Activated CD4-positive, alpha-beta T cell treated with anti-CD3 and anti-CD28 coated beads, Interleukin-2, Interleukin-4, amounts not matched to agents 100 ng/mL and 50 ng/mL, durations not matched to agents 16 hours and 8 hours (primary cell): ENCODE measurements around the gene MSMB.
A peak's percentile ranks its signal among the peaks of the same experiment; 100 is the strongest.
"Not testable (repeated sequence)": the region's sequence is repeated elsewhere in the genome, so short reads cannot be mapped to it uniquely, and the experiment has no call there.

Experiments
- DNase-seq: peaks from one replicate; pipeline ENCODE4 v3.0.0-alpha.2; 2020; ENCODE audit warnings: low spot score

The MSMB gene

DNA sequence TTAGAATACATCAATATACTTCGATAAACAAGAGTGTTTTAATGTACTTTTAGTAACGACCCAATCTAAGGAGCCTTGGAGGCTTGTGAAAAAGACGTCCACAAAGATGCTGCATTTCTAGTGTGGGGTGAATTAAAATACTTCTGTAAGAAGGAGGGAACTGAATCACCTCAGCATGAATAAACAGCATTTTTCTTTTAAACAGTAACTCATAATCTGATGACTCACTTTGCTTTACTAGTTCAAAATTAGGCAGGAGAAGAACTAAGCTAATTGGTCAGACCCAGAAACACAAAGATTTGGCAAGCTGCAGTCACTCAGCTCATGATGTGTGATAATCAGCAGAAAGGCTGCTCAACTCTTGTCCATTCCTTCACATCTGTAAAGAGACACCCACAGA lies 39.9 kb downstream of the MSMB start:
- no peak for DNase-seq

DNA sequence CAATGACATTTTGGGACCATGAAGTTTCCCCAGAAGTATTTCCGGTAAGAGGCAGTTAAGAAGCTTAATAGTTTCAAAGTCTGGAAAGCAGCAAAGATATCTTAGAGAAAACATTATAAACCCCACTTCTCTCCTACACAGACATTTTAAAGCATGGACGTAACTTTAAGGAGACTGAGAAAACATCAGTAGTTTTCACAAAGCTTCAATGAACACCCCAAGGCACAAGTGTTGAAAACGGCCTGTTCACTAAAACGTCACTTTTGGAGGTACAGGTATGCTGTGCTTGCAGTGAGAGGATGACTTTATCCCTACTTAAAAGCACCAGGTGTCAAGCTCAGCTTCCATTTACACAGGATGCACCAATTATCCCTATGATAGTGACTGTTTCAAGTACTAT lies 40.7 kb downstream of the MSMB start:
- no peak for DNase-seq

DNA sequence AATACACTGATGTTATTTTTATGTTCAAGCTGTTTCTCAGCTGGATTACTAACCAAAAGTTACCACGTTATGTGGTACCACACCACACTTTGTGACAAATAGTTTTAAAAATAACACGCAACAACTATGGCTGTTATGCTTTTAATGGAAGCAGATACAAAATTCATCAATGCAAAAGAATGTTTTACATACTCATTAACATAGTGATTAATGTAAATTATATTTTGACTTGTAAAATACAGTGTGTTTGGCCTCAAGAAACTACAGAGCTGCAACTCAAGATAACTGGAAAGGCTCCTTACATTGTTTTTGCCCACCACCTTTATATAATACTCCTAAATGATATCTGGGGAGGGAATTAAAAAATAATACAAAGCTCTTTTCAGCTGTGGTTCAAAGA lies 41.1 kb downstream of the MSMB start:
- no peak for DNase-seq

DNA sequence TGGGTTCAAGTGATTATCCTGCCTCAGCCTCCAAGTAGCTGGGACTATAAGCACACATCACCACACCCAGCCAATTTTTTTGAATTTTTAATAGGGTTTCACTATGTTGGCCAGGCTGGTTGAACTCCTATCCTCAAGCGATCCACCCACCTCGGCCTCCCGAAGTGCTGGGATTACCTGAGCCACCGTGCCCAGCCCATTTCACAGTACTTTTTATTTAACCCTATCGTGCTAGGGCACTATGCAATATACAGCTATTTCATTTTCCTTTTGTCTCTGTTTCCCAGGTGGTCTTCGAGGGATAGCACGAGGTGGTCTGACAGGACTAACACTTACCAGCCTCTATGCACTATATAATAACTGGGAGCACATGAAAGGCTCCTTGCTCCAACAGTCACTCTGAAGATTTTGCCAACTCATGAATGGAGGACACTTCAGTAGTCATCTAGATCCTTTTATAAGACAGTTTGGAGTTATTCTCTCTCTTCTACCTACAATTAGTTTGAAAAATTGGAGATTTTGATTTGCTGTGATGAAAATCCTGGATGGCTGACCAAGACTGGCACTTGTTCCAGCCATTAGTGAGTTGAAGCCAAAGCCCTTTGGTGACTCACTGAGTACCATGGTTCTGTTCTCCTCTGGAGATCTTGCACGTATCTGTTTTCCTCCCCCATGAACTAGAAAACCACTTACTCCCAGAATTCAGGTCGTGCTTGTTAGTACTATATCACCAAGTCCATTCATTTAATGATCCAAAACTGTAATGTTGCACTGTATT lies 43.0 kb downstream of the MSMB start:
- no peak for DNase-seq

DNA sequence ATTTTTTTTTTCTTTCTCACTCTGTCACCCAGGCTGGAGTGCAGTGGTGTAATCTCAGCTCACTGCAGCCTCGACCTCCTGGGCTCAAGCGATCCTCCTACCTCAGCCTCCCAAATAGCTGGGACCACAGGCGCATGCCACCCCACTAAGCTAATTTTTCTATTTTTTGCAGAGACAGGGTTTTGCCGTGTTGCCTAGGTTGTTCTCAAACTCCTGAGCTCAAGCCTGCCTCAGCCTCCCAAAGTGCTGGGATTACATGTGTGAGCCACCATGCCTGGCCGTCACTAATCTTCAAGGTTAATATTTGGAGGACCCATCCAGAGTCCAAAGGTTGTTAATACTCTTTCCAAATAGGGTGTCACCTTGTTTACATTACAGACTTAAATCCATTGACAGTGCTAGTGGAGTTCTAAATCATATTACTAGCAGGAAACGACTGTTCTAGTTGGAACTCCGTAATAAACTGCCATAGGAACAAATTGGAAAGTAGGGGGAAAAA lies 43.8 kb downstream of the MSMB start:
- not testable (repeated sequence) for DNase-seq

DNA sequence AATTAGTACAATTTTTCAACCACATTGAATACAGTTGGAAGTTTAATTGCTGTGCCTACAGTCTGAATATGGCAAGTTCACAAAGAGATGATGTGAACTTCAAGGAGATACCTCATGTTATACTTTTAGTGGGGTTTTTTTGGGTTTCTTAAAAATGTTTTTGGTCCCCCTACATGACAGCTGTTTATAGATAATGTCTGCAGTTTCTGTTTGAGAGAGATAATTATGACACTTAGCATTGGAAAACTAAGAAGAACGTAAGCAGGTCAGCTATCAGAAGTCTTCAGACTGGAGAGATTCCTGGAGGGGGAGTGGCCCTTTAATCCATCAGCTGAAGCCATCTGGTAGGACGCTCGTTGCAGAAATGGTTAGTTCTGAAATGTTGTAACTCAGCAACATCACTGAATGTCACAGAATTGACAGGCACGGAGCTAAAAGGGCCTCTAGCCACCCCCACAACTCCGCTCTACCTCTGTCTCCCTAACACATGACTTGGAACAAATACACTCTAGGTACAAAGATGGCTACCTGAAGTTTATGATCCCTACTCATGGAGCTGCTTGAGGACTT lies 44.8 kb downstream of the MSMB start:
- DNase-seq, result no peak

DNA sequence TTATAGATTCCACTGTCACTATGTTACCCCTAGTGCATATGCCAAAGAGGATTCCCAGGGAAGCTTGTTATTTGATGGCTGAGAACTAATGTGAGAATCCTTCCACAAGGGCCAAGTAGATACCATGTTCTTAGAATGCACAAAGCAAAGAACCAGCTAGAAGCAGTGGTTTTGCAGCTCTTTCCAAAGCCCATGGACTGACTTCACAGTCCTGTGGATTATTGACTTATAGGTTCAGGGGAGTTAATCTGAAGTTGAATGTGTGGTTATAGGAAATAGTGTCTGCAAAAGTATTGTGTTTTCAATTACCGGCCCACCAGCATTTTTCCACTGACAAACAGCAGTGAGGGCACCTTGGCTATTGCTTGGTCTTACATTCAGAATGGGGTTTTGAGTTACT lies 45.5 kb downstream of the MSMB start:
- no peak for DNase-seq

DNA sequence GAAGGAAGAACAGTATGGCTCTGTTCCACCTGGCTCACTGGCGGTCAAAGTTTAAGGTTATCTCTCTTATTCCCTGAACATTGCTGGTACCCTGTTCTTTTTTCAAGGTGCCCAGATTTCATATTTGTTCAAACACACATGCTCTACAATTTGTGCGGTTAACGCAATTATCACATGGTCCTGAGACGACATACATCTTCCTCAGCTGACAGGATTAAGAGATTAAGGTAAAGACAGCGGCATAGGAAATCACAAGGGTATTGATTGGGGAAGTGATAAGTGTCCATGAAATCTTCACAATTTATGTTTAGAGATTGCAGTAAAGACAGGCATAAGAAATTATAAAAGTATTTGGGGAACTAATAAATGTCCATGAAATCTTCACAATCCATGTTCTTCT lies 46.1 kb downstream of the MSMB start:
- not testable (repeated sequence) for DNase-seq

DNA sequence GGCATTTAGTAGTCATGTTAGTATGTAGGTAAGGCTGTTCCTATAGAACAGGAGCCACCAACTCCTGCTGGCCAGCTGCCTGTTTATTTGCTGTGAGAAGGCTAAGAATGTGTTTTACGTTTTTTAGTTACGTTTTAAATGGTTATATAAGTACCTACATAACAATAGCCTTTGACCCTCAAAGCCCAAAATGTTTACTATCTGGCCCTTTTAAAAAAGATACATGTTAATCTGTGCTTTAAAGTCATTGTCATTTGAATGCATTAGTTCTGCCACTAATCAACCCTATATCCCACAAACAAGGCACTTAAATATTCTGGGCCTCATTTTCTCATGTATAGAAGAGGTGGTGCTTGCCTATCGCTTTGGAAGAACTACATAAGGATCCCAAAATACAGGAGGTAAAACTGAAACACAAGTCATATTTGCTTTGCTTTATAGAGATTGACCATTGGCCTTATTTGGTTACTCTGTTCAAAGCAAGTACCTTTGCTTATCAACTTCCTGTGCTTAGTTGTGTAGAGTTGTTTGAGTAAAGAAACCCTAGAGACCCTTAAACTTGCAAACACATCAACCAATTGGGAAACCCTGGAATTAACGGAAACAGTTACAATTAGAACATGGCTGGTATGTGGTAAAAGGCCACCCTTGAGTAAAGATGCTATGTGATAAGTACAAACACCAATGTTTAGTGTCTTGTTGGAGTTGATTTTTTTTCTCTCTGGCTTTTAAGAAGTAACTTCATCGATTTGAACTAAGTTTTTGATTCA lies 47.9 kb downstream of the MSMB start:
- DNase-seq, result no peak

DNA sequence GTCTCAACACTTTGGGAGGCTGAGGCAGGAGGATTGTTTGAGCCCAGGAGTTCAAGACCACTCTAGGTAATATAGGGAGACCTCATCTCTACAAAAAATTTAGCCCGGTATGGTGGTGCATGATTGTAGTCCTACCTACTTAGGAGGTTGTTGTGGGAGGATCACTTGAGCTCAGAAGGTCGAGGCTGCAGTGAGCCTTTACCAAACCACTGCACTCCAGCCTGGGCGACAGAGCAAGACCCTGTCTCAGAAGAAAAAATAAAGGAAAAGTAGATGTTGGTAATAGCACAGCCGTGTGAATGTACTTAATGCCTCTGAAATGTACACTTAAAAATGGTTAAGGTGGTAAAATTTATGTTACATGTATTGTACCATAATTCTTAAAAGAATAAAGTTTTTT lies 48.5 kb downstream of the MSMB start:
- DNase-seq, result no peak

DNA sequence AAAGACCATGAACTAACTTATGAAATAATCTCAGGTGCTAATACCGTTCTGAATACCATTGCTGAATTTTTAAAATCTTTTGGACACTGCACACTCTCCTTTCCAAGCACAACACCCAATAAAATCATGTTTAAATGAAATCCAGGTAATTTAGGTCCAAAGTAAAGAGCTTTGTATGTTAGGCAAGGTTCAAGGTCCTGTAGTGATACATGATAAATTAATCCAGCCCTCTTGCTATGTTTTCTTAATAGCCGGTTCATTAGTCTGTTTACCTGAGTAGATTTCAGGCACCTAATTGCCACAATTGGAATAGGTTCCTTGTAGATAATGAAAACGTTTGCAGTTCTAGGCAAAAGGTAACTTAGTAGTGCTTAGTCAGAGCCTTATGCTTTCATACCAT lies 60.5 kb downstream of the MSMB start:
- DNase-seq, result not testable (repeated sequence)

DNA sequence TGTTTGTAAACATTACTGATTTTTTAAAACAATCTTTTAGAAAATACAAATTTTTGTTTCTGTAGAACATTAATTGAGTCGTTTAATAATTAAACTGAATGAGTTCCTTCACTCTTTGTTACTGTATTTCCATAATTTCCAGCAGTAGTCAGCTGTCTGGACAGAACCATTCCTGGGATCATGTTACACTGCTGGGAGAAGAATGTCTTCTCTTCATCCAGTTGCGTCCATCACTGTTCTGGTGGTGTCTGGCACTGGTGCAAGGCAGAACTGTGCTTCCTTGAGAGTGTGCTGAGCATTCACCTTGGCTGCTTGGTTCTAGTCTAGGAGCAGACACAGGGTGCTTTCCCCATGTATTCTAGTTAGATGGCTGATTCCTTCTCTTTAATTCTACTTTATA lies 61.6 kb downstream of the MSMB start:
- not testable (repeated sequence) for DNase-seq

DNA sequence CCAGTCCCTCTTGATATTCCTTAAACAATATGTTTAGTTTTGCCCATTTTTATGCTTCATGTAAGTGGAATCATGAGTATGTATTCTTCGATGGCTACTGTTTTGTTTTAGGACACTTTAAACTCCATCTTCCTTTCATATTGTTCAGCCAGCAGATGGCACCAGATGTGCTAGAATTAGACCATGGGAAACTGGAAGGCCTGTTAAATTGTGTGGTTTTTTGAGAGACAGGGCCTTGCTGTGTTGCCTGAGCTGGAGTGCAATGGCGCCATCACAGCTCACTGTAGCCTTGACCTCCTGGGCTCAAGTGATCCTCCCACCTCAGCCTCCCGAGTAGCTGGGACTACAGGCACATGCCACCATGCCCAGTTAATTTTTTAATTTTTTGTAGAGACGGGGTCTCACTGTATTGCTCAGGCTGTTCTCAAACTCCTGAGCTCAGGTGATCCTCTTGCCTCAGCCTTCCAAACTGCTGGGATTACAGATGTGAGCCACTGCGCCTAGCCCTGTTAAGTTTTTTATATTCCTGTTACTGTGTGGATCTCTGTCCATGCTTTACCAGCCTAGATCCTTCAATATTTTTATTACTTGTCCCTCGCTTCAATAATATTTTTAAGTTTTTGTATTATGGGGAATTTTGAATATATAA lies 62.4 kb downstream of the MSMB start:
- DNase-seq, result peak; percentile 31
